Measurements from ENCODE around the gene CNR2.

Gene CNR2

DNA sequence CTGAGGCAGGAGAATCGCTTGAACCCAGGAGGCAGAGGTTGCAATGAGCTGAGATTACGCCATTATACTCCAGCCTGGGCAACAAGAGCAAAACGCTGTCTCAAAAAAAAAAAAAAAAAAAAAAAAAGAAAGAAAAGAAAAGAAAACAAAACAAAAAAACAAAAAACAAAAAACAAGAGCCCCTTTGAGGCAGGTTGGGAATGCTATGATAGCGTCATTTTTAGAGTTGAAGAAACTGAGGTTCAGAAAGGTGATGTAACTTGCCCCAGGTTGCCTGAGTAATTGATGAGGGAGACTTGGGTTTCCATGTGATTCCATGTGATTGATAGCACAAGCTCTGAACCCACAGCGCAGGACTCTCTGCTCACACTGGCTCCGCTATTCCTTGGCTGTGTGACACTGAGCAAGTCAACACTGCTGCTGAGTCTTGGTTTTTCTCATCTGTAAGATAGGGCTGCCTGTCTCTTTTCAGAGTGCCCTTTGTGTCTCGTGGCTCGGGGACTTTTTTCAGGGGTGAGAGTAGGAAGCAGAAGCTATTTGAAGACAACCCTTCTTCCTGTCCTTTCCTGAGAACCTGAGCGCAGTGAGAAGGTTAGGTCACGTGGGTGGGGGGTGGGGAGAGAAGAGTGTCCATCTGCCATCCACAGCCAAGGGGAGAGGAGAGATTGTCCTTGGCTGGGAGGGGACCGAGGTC is 2.5 kb downstream of the CNR2 start (continued):
- TF ChIP-seq BACH2 (CRISPR knock-in tag; IDR thresholded peaks at IDR 0.05; ENCODE audit: borderline replicate concordance) (no peak), RARB (CRISPR knock-in tag; IDR thresholded peaks at IDR 0.05) (no peak), ZFP3 (CRISPR knock-in tag; IDR thresholded peaks at IDR 0.05) (no peak), ZC3H10 (CRISPR knock-in tag; IDR thresholded peaks at IDR 0.05) (no peak), ZNF565 (CRISPR knock-in tag; conservative IDR thresholded peaks at IDR 0.05; ENCODE audit: low read depth) (no peak)
- TF ChIP-seq, protein P1, sequence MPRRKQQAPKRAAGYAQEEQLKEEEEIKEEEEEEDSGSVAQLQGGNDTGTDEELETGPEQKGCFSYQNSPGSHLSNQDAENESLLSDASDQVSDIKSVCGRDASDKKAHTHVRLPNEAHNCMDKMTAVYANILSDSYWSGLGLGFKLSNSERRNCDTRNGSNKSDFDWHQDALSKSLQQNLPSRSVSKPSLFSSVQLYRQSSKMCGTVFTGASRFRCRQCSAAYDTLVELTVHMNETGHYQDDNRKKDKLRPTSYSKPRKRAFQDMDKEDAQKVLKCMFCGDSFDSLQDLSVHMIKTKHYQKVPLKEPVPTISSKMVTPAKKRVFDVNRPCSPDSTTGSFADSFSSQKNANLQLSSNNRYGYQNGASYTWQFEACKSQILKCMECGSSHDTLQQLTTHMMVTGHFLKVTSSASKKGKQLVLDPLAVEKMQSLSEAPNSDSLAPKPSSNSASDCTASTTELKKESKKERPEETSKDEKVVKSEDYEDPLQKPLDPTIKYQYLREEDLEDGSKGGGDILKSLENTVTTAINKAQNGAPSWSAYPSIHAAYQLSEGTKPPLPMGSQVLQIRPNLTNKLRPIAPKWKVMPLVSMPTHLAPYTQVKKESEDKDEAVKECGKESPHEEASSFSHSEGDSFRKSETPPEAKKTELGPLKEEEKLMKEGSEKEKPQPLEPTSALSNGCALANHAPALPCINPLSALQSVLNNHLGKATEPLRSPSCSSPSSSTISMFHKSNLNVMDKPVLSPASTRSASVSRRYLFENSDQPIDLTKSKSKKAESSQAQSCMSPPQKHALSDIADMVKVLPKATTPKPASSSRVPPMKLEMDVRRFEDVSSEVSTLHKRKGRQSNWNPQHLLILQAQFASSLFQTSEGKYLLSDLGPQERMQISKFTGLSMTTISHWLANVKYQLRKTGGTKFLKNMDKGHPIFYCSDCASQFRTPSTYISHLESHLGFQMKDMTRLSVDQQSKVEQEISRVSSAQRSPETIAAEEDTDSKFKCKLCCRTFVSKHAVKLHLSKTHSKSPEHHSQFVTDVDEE (CRISPR knock-in tag; IDR thresholded peaks at IDR 0.05), result no peak

DNA sequence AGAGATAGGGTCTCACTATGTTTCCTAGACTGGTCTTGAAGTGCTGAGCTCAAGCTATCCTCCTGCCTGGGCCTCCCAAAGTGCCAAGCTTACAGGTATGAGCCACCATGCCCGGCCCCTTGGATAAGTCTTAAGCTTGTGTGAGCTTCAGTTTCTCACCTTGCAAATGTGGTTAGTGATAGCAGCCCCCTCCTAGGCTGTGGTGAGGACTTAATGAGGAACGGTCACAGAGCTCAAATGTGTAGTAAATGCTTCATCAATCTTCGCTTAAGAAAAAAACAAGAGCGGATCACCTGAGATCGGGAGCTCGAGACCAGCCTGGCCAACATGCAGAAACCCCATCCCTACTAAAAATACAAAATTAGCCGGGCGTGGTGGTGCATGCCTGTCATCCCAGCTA is 3.0 kb downstream of the CNR2 start:
- no peak for TF ChIP-seq SNAI2 (CRISPR knock-in tag; IDR thresholded peaks at IDR 0.05)
- TF ChIP-seq OSR1 (CRISPR knock-in tag; IDR thresholded peaks at IDR 0.05), result no peak
- TF ChIP-seq ZNF8 (CRISPR knock-in tag; IDR thresholded peaks at IDR 0.05), result no peak
- no peak for TF ChIP-seq ZC3H10 (CRISPR knock-in tag; IDR thresholded peaks at IDR 0.05)
- TF ChIP-seq, protein P2, sequence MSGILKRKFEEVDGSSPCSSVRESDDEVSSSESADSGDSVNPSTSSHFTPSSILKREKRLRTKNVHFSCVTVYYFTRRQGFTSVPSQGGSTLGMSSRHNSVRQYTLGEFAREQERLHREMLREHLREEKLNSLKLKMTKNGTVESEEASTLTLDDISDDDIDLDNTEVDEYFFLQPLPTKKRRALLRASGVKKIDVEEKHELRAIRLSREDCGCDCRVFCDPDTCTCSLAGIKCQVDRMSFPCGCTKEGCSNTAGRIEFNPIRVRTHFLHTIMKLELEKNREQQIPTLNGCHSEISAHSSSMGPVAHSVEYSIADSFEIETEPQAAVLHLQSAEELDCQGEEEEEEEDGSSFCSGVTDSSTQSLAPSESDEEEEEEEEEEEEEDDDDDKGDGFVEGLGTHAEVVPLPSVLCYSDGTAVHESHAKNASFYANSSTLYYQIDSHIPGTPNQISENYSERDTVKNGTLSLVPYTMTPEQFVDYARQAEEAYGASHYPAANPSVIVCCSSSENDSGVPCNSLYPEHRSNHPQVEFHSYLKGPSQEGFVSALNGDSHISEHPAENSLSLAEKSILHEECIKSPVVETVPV (CRISPR knock-in tag; IDR thresholded peaks at IDR 0.05), result no peak
- no peak for TF ChIP-seq TOX (CRISPR knock-in tag; IDR thresholded peaks at IDR 0.05; ENCODE audit: borderline replicate concordance)
- TF ChIP-seq ZFP30 (CRISPR knock-in tag; IDR thresholded peaks at IDR 0.05), result no peak
- TF ChIP-seq ESRRG (CRISPR knock-in tag; IDR thresholded peaks at IDR 0.05), result no peak
- TF ChIP-seq ARNTL (CRISPR knock-in tag; IDR thresholded peaks at IDR 0.05; ENCODE audit: borderline replicate concordance, low read depth), result no peak
- TF ChIP-seq, protein P3, sequence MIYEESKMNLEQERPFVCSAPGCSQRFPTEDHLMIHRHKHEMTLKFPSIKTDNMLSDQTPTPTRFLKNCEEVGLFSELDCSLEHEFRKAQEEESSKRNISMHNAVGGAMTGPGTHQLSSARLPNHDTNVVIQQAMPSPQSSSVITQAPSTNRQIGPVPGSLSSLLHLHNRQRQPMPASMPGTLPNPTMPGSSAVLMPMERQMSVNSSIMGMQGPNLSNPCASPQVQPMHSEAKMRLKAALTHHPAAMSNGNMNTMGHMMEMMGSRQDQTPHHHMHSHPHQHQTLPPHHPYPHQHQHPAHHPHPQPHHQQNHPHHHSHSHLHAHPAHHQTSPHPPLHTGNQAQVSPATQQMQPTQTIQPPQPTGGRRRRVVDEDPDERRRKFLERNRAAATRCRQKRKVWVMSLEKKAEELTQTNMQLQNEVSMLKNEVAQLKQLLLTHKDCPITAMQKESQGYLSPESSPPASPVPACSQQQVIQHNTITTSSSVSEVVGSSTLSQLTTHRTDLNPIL (CRISPR knock-in tag; IDR thresholded peaks at IDR 0.05; ENCODE audit: low read depth), result no peak
- no peak for TF ChIP-seq PPARA (CRISPR knock-in tag; IDR thresholded peaks at IDR 0.05; ENCODE audit: borderline replicate concordance)
- TF ChIP-seq, protein P1 (CRISPR knock-in tag; IDR thresholded peaks at IDR 0.05), result no peak
- ATAC-seq, result no peak

DNA sequence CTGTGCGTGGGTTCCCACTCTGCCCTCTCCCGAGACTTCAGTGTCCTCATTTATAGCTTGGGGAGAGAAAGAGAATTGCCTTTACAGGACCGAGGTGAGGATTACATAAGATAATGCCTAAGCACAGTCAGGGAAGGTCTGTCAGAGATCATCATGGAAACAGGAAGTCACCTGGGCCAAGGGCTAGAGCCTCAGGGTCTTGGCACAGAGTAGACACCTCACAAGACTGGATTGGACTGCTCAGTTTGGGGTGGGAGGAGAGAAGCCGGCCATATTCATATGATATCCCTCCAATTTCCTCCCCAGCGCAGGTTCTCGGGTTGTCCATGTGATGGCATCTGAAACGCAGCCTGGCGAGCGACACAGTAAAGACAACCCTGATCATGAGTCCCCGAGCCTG is 3.8 kb downstream of the CNR2 start:
- no peak for ATAC-seq
- TF ChIP-seq GLIS3 (CRISPR knock-in tag; IDR thresholded peaks at IDR 0.05) (no peak), ZFP30 (CRISPR knock-in tag; IDR thresholded peaks at IDR 0.05) (no peak), ZNF565 (CRISPR knock-in tag; conservative IDR thresholded peaks at IDR 0.05; ENCODE audit: low read depth) (no peak), TCF4 (CRISPR knock-in tag; IDR thresholded peaks at IDR 0.05; ENCODE audit: borderline replicate concordance) (no peak), ARNTL (CRISPR knock-in tag; IDR thresholded peaks at IDR 0.05; ENCODE audit: borderline replicate concordance, low read depth) (no peak), CSDC2 (CRISPR knock-in tag; IDR thresholded peaks at IDR 0.05) (no peak)
- TF ChIP-seq, protein P4, sequence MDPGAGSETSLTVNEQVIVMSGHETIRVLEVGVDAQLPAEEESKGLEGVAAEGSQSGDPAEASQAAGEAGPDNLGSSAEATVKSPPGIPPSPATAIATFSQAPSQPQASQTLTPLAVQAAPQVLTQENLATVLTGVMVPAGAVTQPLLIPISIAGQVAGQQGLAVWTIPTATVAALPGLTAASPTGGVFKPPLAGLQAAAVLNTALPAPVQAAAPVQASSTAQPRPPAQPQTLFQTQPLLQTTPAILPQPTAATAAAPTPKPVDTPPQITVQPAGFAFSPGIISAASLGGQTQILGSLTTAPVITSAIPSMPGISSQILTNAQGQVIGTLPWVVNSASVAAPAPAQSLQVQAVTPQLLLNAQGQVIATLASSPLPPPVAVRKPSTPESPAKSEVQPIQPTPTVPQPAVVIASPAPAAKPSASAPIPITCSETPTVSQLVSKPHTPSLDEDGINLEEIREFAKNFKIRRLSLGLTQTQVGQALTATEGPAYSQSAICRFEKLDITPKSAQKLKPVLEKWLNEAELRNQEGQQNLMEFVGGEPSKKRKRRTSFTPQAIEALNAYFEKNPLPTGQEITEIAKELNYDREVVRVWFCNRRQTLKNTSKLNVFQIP (CRISPR knock-in tag; IDR thresholded peaks at IDR 0.05; ENCODE audit: borderline replicate concordance, low read depth), result no peak

Data from SK-N-SH treated with all-trans-retinoic acid at 6 μM for 48 hours (cell line).